ENCODE results near the gene EMCN. TPM values are rescaled to one million over a fixed set of nuclear protein-coding genes. Genes with fewer than 3 reads are reported as not detected.

Gene EMCN
- total and polyA plus RNA-seq, 2 of the 8 experiments (the other 6 are each of a cell fraction or from before 2014, with no cell fraction given): not detected

DNA sequence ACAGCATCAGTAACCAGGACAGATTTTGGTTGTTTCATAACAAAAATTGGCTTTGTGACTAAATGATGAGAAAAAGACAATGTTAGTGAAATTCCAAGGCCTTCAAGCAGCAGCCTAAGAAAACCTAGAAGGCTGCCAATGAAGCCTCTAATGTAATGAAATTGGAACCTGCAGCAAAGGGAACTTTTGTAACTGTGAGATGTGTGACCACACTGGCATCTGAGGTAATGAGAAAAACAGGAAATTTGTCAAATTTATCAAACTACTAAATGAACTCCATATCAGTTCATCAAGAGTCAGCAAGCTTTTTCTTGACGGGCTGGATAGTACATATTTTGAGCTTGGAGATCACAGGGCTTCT, 30.4 kb upstream of the EMCN start:
- Histone ChIP-seq H3K79me1 (ENCODE audit: low read depth, low read length) (no peaks in the 10 kb centered on the region), H3K4me3 (ENCODE audit: extremely low read depth in 1 of 4, insufficient read depth in 2 of 4, low read depth in 3 of 4, low read length in 4 of 4) (no peak overlapping the region), H4K8ac (ENCODE audit: extremely low read depth, insufficient read depth, low read length) (no peak overlapping the region), H3K56ac (replicated peaks; ENCODE audit: insufficient read length, low read depth, low read length) (no peak overlapping the region), H3K4me1 (replicated peaks in 1 of 4; ENCODE audit: control insufficient read depth in 3 of 4, insufficient read depth in 4 of 4, low read length in 3 of 4) (peaks cover 0 to 6% (median under 1%) of the 10 kb centered on the region in 4 experiments; a peak in 2 of 7 replicates), H3K14ac (ENCODE audit: insufficient read length) (no peak overlapping the region), H3K23me2 (ENCODE audit: low read depth, low read length) (no peaks in the 10 kb centered on the region; the same call in 1 of the 2 replicates), H2BK15ac (ENCODE audit: low read length) (no peak overlapping the region), H3K9me3 (ENCODE audit: insufficient read depth in 2 of 2, low read depth in 1 of 2, low read length in 1 of 2) (no peaks in the 10 kb centered on the region), H2BK20ac (ENCODE audit: low read length) (no peak overlapping the region), H4K5ac (ENCODE audit: insufficient read length, low read depth, low read length) (no peak overlapping the region), H4K91ac (replicated peaks; ENCODE audit: insufficient read length, low read length) (no peak overlapping the region), H3K36me3 (ENCODE audit: control insufficient read depth in 2 of 4, insufficient read depth in 4 of 4, low read length in 3 of 4) (no peaks in the 10 kb centered on the region), H3K27ac (ENCODE audit: low read depth, low read length) (no peak overlapping the region), H3K4ac (replicated peaks; ENCODE audit: insufficient read length, low read depth, low read length) (no peak overlapping the region), H2BK120ac (replicated peaks; ENCODE audit: low read depth, low read length) (no peak overlapping the region), H3K4me2 (ENCODE audit: insufficient read depth in 1 of 2, low read depth in 2 of 2, low read length in 2 of 2) (no peak overlapping the region), H2AK5ac (ENCODE audit: low read depth, low read length) (no peak overlapping the region), H3K9ac (replicated peaks in 1 of 4; ENCODE audit: extremely low read depth in 1 of 4, low read depth in 3 of 4, low read length in 3 of 4) (no peak overlapping the region), H3K18ac (ENCODE audit: extremely low read depth, low read length) (no peak overlapping the region), H2BK5ac (ENCODE audit: low read depth, low read length) (no peak overlapping the region), H2BK12ac (ENCODE audit: low read depth, low read length) (no peak overlapping the region), H3K23ac (ENCODE audit: insufficient read length) (no peak overlapping the region), H3K79me2 (ENCODE audit: control insufficient read depth in 1 of 2, insufficient read depth in 2 of 2, low read length in 2 of 2) (no peaks in the 10 kb centered on the region), H3K27me3 (replicated peaks in 1 of 4; ENCODE audit: control insufficient read depth in 3 of 4, extremely low read depth in 1 of 4, insufficient read depth in 3 of 4, low read length in 3 of 4) (no peaks in the 10 kb centered on the region), H2AFZ (ENCODE audit: low read length) (no peak overlapping the region), H4K20me1 (replicated peaks in 1 of 2; ENCODE audit: control insufficient read depth in 1 of 2, insufficient read depth in 2 of 2, low read length in 2 of 2) (no peaks in the 10 kb centered on the region)
- ChIA-PET POLR2A (ENCODE audit: partially characterized antibody) (no interaction called here), CTCF (ENCODE audit: partially characterized antibody) (interaction anchor here (0.5 to 3.3 kb wide), 6 partner anchors 10 to 759 kb away, joined by 3 to 12 read pairs (median 4); no protein-coding TSS in a partner anchor)
- no peak for DNase-seq (ENCODE audit: low read depth in 1 of 2, low spot score in 2 of 2)
- FAIRE-seq: no peak
- WGBS, 2 experiments (ENCODE audit: extremely low coverage in 1 of 2, insufficient coverage in 1 of 2, insufficient read length in 1 of 2, insufficient replicate concordance in 2 of 2, low coverage in 1 of 2, low lambda C conversion rate in 2 of 2, missing lambda C conversion rate in 1 of 2): 84% methylated on average over 1 of the region's 1 CpG; no CpG with 5 or more reads in 1 of the 2 experiments
- TF ChIP-seq JUND (IDR thresholded peaks at IDR 0.05; ENCODE audit: low read length) (no peak), SP1 (IDR thresholded peaks at IDR 0.05; ENCODE audit: low read depth, low read length) (no peak), POLR2AphosphoS5 (IDR thresholded peaks at IDR 0.05; ENCODE audit: low read depth, low read length) (no peak), SUZ12 (IDR thresholded peaks at IDR 0.05; ENCODE audit: low read length) (no peak), SP2 (IDR thresholded peaks at IDR 0.05; ENCODE audit: low read length) (no peak), FOSL1 (IDR thresholded peaks at IDR 0.05; ENCODE audit: insufficient read depth, low read depth, low read length) (no peak), SRF (IDR thresholded peaks at IDR 0.05; ENCODE audit: low read depth, low read length) (no peak), NRF1 (IDR thresholded peaks at IDR 0.05; ENCODE audit: low read depth, low read length) (no peak)
